Activated naive CD4-positive, alpha-beta T cell treated with Interleukin-2 at 50 U/mL for 16 hours (primary cell): ENCODE measurements around the gene TMEM201.
A peak's percentile ranks its signal among the peaks of the same experiment; 100 is the strongest.

Source experiments
- DNase-seq: peaks from one replicate; pipeline ENCODE4 v3.0.0-alpha.2; 2020

TMEM201 gene

GRCh38 chr1:9600861-9601834 lies 12.4 kb downstream of the TMEM201 start:
- no peak for DNase-seq

- no peak for DNase-seq
Observed at GRCh38 chr1:9601942-9602793, 13.5 kb downstream of the TMEM201 start.

GRCh38 chr1:9602794-9603167 lies 14.1 kb downstream of the TMEM201 start:
- no peak for DNase-seq

DNA sequence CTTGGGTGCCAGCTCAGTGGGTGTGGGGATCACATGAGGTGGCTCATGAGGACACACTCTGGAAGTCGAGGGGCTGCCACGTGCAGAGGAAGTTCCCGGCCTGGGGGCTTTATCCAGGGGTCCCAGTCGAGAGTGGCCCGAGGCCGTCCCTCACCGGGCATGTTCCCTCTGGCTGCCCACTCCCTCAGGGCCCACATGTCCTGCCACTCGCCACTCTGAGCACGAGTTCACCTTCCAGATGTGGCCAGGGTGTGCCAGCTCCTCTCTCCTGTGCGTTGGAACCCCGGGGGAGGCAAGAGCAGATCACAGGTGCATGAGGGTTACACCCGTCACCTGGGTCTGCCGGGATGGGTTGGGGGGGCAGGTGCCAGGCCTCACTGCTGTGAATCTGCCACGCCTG lies 14.6 kb downstream of the TMEM201 start:
- DNase-seq: no peak

GRCh38 chr1:9603766-9604753 lies 15.3 kb downstream of the TMEM201 start:
- DNase-seq: no peak

GRCh38 chr1:9604836-9605235 lies 16.1 kb downstream of the TMEM201 start:
- no peak for DNase-seq

DNA sequence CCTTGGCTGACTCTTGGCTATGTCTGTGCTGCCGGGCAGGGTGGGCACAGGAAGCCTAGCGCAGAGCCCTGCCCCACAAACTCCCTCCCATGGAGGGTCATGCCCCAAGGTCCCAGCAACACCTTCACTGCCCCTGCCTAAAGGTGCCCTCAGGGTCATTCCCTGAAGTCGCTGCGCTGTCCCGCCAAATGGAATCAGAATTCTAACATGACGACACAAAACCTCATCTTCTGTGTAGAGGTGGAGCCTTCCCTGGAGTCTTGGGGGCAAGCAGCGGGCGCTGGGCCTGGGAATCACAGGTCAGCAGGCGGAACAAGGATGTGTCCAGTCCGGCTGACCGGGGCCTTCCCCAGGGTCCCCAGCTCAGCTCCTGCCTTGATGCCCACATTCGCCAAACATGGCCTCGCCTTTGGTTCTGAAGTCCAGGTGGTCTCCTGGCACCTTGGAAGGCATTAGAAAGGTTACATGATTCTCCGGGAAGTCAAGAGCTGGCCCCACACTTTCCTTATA lies 17.3 kb downstream of the TMEM201 start:
- no peak for DNase-seq

DNA sequence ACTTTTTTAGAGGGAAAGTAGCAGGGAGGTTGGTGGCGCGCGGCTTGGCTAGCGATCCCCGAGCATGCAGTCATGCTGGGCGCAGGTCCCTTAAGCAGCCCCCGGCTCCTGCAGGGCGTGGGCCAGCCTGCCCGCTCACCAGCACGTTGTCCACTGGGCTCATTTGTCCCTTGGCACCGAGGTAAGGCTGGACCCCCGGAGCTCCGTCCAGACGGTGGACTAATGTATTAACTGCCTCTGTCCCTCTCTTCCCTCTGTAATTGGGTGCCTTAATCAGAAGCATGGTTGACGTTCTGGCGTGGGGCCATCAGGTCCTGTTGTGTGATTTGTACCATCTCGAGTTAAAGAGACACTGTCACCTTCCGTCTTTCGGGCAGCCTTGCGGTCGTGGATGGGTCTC lies 17.7 kb downstream of the TMEM201 start:
- no peak for DNase-seq

DNA sequence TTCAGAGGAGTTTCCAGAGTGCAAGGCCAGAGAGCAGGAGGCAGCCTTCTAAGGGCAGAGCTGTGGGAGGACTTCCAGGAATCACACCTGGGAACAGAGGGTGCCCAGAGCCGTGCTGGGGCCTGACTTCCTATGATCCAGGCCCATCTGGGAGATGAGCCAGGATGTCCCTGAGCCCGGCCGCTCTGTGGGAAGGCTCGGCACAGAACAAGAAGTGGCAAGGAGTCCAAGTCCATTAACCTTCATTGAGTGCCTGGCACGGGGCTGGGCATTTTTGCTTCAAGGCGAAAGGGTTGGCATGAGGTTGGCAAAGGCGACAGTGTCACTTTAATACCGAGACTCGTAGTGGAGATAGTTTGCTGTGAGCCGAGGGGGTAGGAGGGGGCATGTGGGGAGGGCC lies 18.2 kb downstream of the TMEM201 start:
- no peak for DNase-seq

DNA sequence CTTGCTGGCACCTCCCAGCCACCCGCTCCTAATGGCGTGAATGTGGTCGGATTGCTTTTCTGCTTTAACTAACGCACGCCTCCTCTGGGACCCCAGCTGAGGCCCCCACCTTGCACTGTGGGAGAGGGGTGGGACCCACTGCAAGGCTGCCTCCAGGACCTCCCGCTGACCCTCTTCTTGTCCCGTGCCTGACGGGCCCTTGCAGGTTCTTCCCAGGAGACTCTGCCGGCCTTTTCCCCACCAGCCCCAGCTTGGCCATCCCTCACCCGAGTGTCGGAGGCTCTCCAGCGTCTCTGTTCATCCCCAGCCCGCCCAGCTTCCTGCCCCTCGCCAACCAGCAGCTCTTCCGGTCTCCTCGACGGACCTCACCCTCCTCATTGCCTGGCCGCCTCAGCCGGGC lies 18.6 kb downstream of the TMEM201 start:
- DNase-seq: no peak

- no peak for DNase-seq
Observed at GRCh38 chr1:9609998-9610397, 21.3 kb downstream of the TMEM201 start.

GRCh38 chr1:9610548-9610947 lies 21.8 kb downstream of the TMEM201 start:
- DNase-seq: no peak

GRCh38 chr1:9611716-9612115 lies 23.0 kb downstream of the TMEM201 start:
- no peak for DNase-seq

DNA sequence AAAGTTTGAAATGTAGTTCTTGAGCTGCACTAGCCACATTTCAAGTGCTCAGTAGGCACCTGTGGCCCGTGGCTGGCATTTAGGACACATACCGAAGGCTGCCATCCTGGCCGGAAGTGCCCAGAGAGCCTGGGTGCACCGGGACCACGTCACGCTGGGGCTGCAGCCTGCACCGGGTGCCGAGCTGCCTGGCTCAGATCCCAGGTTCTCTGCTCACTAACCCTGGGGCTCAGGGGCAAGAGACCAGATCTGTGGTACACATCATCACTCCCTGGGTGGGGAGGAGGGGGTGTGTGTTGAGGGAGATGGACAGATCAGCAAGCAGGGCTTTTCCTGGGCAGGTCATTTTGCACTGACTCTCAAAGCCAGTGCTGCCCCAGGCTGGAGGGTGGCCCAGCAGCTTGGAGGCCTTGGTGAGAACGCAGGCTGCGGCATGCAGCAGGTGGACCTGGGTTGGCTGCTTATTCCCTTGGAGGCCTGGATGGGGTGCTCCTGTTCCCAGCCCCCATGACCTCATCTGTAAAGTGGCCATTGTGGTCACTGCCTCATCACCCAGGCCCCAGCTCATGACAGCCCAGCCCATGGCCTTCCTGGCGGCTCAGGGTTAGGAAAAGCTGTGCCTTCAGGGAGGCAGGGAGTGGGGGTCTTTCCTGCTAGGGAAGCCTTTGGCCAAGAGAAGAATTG lies 23.6 kb downstream of the TMEM201 start:
- no peak for DNase-seq

GRCh38 chr1:9612871-9613624 lies 24.3 kb downstream of the TMEM201 start:
- no peak for DNase-seq

- DNase-seq: no peak
Observed at GRCh38 chr1:9613625-9614299, 25.1 kb downstream of the TMEM201 start.

- DNase-seq: peak; percentile 57
Observed at GRCh38 chr1:9615316-9616063, 26.8 kb downstream of the TMEM201 start.

DNA sequence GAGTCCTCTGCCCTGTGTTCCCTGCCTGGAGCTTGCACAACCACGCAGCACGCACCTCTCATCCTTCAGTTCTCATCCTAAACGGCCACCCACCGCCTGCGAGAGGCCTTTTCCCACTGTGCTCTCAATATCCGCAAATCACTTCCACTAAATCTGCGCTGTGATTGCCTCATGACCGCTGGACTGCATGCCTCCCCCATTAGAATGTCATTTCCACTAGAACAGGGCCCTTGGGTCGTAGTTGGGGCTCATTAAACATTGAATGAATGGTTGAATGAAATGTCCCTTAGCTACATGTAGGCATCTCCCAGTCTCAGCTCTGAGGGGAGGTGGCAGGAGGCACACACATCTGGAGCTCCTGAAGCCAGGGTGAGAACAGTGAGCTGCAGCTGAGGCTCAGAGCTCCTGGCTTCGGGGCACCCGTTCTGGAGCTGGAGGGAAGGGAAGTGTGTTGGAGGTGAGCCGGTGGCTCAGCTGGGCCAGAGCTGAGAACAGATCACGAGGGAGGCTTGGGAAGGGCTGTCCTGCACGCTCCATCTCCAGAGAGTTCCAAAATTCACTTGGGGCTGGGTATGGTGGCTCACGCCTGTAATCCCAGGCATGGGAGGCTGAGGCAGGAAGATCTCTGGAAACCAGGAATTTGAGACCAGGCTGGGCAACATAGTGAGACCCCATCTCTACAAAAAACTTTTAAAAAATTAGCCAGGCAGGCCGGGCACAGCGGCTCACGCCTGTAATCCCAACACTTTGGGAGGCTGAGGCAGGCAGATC lies 30.4 kb downstream of the TMEM201 start:
- DNase-seq: no peak

GRCh38 chr1:9621032-9621431 lies 32.3 kb downstream of the TMEM201 start:
- DNase-seq: no peak
